ENCODE measurements around the gene CST11.

The CST11 gene

GRCh38 chr20:23450877-23451276 is 1.8 kb downstream of the CST11 start:
- TF ChIP-seq CTCF (IDR thresholded peaks at IDR 0.05; ENCODE audit: low read depth, low read length), result no peak

GRCh38 chr20:23449421-23449820 is 3.3 kb downstream of the CST11 start:
- H3K4me1 ChIP-seq, result no peaks in the 10 kb centered on the region
- no peaks in the 10 kb centered on the region for H3K36me3 ChIP-seq
- TF ChIP-seq CTCF (IDR thresholded peaks at IDR 0.05; ENCODE audit: low read depth, low read length), result no peak
- no peaks in the 10 kb centered on the region for H3K27me3 ChIP-seq
- no peak for DNase-seq
- no peak overlapping the region for H3K4me3 ChIP-seq (ENCODE audit: low read depth, low read length)
- no peaks in the 10 kb centered on the region for H3K9me3 ChIP-seq

More at GRCh38 chr20:23450877-23451276, 1.8 kb downstream of the CST11 start:
- Histone ChIP-seq H3K4me1 (no peaks in the 10 kb centered on the region), H3K36me3 (no peaks in the 10 kb centered on the region), H3K27me3 (no peaks in the 10 kb centered on the region), H3K9me3 (no peaks in the 10 kb centered on the region), H3K4me3 (ENCODE audit: low read depth, low read length) (no peak overlapping the region)
- DNase-seq, result no peak

- no peak for DNase-seq
- no peaks in the 10 kb centered on the region for H3K27me3 ChIP-seq
- H3K4me3 ChIP-seq (ENCODE audit: low read depth, low read length), result no peak overlapping the region
- H3K9me3 ChIP-seq, result no peaks in the 10 kb centered on the region
- no peak for TF ChIP-seq CTCF (IDR thresholded peaks at IDR 0.05; ENCODE audit: low read depth, low read length)
- H3K4me1 ChIP-seq, result no peaks in the 10 kb centered on the region
- no peaks in the 10 kb centered on the region for H3K36me3 ChIP-seq
Measured at GRCh38 chr20:23448167-23448566, 4.5 kb downstream of the CST11 start.

DNA sequence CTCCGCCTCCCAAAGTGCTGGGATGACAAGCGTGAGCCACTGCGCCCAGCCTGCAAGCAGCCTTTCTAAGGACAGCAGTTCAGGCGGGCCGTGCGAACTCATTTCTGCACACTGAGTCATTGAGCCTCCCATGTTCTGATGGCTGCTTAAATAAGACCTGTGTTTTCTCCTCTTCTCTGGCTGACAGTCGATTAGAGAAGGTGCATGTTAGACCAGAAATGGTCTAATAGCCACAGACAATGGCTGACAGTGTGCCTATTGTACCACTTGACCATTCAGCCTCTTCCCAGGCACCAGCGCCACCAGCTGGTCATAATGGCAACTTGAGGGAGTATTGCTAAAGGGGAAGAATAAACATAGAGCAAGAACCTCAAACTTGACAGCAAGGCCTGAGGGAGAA is 6.2 kb downstream of the CST11 start:
- no peaks in the 10 kb centered on the region for H3K36me3 ChIP-seq
- H3K4me3 ChIP-seq (ENCODE audit: low read depth, low read length), result no peak overlapping the region
- H3K27me3 ChIP-seq, result no peaks in the 10 kb centered on the region
- peak; percentile 79 for TF ChIP-seq CTCF (IDR thresholded peaks at IDR 0.05; ENCODE audit: low read depth, low read length)
- H3K9me3 ChIP-seq, result no peaks in the 10 kb centered on the region
- H3K4me1 ChIP-seq, result no peaks in the 10 kb centered on the region
- peak; percentile 69 for DNase-seq

GRCh38 chr20:23445596-23446217 is 7.0 kb downstream of the CST11 start:
- Histone ChIP-seq H3K4me1 (no peaks in the 10 kb centered on the region), H3K4me3 (ENCODE audit: low read depth, low read length) (no peak overlapping the region), H3K36me3 (no peaks in the 10 kb centered on the region), H3K27me3 (no peaks in the 10 kb centered on the region), H3K9me3 (no peaks in the 10 kb centered on the region)
- DNase-seq, result no peak
- no peak for TF ChIP-seq CTCF (IDR thresholded peaks at IDR 0.05; ENCODE audit: low read depth, low read length)

DNA sequence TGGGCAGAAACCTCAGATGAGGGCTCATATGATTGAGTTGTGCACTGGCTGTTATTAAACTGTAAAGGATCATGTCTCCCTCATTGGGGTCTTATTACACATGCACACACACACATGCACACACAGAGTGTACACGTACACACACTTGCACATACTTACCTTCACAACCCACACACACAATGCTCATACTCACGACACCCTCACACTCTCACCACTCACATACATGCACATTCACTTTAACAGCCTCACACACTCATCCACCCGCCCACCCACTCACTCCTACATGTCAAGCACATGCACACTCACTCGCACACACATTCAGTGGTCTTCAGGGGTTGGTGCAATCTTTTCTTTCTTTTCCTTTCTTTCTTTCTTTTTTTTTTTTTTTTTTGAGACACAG is 7.8 kb downstream of the CST11 start:
- H3K4me1 ChIP-seq, result no peaks in the 10 kb centered on the region
- H3K36me3 ChIP-seq, result no peaks in the 10 kb centered on the region
- no peaks in the 10 kb centered on the region for H3K9me3 ChIP-seq
- no peak for TF ChIP-seq CTCF (IDR thresholded peaks at IDR 0.05; ENCODE audit: low read depth, low read length)
- H3K4me3 ChIP-seq (ENCODE audit: low read depth, low read length), result no peak overlapping the region
- no peaks in the 10 kb centered on the region for H3K27me3 ChIP-seq
- no peak for DNase-seq

All from BE2C (cell line).